Neuron (in vitro differentiated cells): ENCODE measurements around the gene CCDC201.
"Not testable (repeated sequence)": the region's sequence is repeated elsewhere in the genome, so short reads cannot be mapped to it uniquely, and the experiment has no call there.

Source experiments
- H2AFZ ChIP-seq: one replicate; pipeline ENCODE4 v1.6.1; 2013; ENCODE audit warnings: low read depth, mild to moderate bottlenecking, inconsistent platforms, low read length, moderate library complexity
- H3K27me3 ChIP-seq: one replicate; pipeline ENCODE4 v1.6.1; 2013; ENCODE audit warnings: low read length; ENCODE audit not compliant: insufficient read depth
- H3K36me3 ChIP-seq: one replicate; pipeline ENCODE4 v1.6.1; 2013; ENCODE audit warnings: low read length; ENCODE audit not compliant: insufficient read depth
- H3K4me1 ChIP-seq: one replicate; pipeline ENCODE4 v1.6.1; 2013; ENCODE audit warnings: low read length; ENCODE audit not compliant: insufficient read depth
- H3K4me3 ChIP-seq: 2 replicates; pipeline ENCODE4 v1.5.1; 2013; ENCODE audit warnings: mild to moderate bottlenecking, low read length, moderate library complexity
- H3K9me3 ChIP-seq: one replicate; pipeline ENCODE4 v1.6.1; 2013; ENCODE audit warnings: low read length

Gene CCDC201

GRCh38 chr7:45852984-45853383, 19.9 kb downstream of the CCDC201 start:
- not testable (repeated sequence) for H3K27me3 ChIP-seq, H3K9me3 ChIP-seq, H3K36me3 ChIP-seq, H2AFZ ChIP-seq, H3K4me3 ChIP-seq, H3K4me1 ChIP-seq

GRCh38 chr7:45848734-45849133, 24.1 kb downstream of the CCDC201 start:
- H3K9me3 ChIP-seq, H3K27me3 ChIP-seq, H3K4me1 ChIP-seq, H3K36me3 ChIP-seq, H3K4me3 ChIP-seq, H2AFZ ChIP-seq: not testable (repeated sequence)

GRCh38 chr7:45846536-45846935, 26.3 kb downstream of the CCDC201 start:
- not testable (repeated sequence) for H3K27me3 ChIP-seq, H3K9me3 ChIP-seq, H3K4me3 ChIP-seq, H3K4me1 ChIP-seq, H3K36me3 ChIP-seq, H2AFZ ChIP-seq

GRCh38 chr7:45841926-45842717, 30.8 kb downstream of the CCDC201 start:
- not testable (repeated sequence) for H3K9me3 ChIP-seq, H3K36me3 ChIP-seq, H3K4me3 ChIP-seq, H3K4me1 ChIP-seq, H3K27me3 ChIP-seq, H2AFZ ChIP-seq

GRCh38 chr7:45838852-45839251, 34.0 kb downstream of the CCDC201 start:
- H3K4me3 ChIP-seq, H3K4me1 ChIP-seq, H2AFZ ChIP-seq, H3K27me3 ChIP-seq, H3K9me3 ChIP-seq, H3K36me3 ChIP-seq: not testable (repeated sequence)

- not testable (repeated sequence) for H2AFZ ChIP-seq, H3K9me3 ChIP-seq, H3K27me3 ChIP-seq, H3K36me3 ChIP-seq, H3K4me3 ChIP-seq, H3K4me1 ChIP-seq
Observed at GRCh38 chr7:45832433-45833177, 40.3 kb downstream of the CCDC201 start.

GRCh38 chr7:45829846-45830245, 43.0 kb downstream of the CCDC201 start:
- H3K4me1 ChIP-seq, H3K36me3 ChIP-seq, H3K4me3 ChIP-seq, H2AFZ ChIP-seq, H3K9me3 ChIP-seq, H3K27me3 ChIP-seq: not testable (repeated sequence)

- not testable (repeated sequence) for H3K27me3 ChIP-seq, H3K36me3 ChIP-seq, H2AFZ ChIP-seq, H3K4me1 ChIP-seq, H3K9me3 ChIP-seq, H3K4me3 ChIP-seq
Observed at GRCh38 chr7:45827731-45828130, 45.2 kb downstream of the CCDC201 start.

- H3K27me3 ChIP-seq, H2AFZ ChIP-seq, H3K36me3 ChIP-seq, H3K4me1 ChIP-seq, H3K4me3 ChIP-seq, H3K9me3 ChIP-seq: not testable (repeated sequence)
Observed at GRCh38 chr7:45826550-45826949, 46.3 kb downstream of the CCDC201 start.

GRCh38 chr7:45818763-45819162, 54.1 kb downstream of the CCDC201 start:
- not testable (repeated sequence) for H3K4me3 ChIP-seq, H3K36me3 ChIP-seq, H2AFZ ChIP-seq, H3K9me3 ChIP-seq, H3K27me3 ChIP-seq, H3K4me1 ChIP-seq

- H3K4me3 ChIP-seq, H3K9me3 ChIP-seq, H3K36me3 ChIP-seq, H3K27me3 ChIP-seq, H2AFZ ChIP-seq, H3K4me1 ChIP-seq: not testable (repeated sequence)
Observed at GRCh38 chr7:45817913-45818312, 55.0 kb downstream of the CCDC201 start.

- H2AFZ ChIP-seq, H3K36me3 ChIP-seq, H3K4me3 ChIP-seq, H3K27me3 ChIP-seq, H3K9me3 ChIP-seq, H3K4me1 ChIP-seq: not testable (repeated sequence)
Observed at GRCh38 chr7:45817016-45817415, 55.9 kb downstream of the CCDC201 start.

- H2AFZ ChIP-seq, H3K9me3 ChIP-seq, H3K4me1 ChIP-seq, H3K4me3 ChIP-seq, H3K27me3 ChIP-seq: not testable (repeated sequence)
- peaks cover 12% of the 10 kb centered on the region for H3K36me3 ChIP-seq
Observed at GRCh38 chr7:45814216-45815118, 58.4 kb downstream of the CCDC201 start.
